ENCODE data around the gene KIAA1210.

The KIAA1210 gene

DNA sequence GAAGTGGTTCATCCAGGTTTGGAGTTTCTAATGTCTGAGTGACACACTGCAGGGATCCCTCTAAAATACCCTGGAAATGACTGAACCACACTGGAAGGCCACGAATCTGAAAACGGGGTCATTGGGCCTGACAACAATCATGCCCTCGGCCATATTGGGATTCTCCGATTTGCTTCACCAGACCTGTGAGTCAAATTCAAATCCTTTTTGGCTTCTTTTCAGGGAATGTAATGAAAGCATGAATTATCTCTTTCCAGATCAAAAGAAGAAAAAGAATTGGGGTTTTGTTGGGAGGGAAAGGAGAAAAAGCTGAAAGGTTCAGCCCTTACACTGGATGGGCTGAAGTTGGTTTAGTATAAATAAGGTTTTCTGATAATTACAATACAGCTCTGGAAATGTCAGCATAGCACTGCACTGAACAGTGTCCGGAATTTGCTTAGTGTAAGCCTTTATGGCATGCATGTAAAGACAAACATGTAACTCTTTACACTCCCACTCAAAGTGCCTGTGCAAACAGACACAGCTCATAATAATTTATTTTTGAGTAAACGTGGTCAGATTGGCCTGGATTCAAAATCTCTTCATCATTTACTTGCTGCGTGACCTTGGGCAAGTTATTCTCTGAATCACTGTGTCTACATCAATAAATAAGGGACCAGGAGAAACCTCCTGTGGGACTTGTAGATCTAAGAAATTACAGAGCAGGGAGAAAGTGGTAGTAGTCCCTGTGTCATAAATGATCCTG lies 33.4 kb downstream of the KIAA1210 start:
- DNase-seq (ENCODE audit: extremely low read depth, insufficient read length) = no peak
- H3K27me3 ChIP-seq (replicated peaks; ENCODE audit: control insufficient read depth, insufficient read depth, low read length) = no peaks in the 10 kb centered on the region
- no peak overlapping the region for H3K4me3 ChIP-seq (replicated peaks; ENCODE audit: low read depth, low read length)
- TF ChIP-seq, protein P1, sequence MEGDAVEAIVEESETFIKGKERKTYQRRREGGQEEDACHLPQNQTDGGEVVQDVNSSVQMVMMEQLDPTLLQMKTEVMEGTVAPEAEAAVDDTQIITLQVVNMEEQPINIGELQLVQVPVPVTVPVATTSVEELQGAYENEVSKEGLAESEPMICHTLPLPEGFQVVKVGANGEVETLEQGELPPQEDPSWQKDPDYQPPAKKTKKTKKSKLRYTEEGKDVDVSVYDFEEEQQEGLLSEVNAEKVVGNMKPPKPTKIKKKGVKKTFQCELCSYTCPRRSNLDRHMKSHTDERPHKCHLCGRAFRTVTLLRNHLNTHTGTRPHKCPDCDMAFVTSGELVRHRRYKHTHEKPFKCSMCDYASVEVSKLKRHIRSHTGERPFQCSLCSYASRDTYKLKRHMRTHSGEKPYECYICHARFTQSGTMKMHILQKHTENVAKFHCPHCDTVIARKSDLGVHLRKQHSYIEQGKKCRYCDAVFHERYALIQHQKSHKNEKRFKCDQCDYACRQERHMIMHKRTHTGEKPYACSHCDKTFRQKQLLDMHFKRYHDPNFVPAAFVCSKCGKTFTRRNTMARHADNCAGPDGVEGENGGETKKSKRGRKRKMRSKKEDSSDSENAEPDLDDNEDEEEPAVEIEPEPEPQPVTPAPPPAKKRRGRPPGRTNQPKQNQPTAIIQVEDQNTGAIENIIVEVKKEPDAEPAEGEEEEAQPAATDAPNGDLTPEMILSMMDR (IDR thresholded peaks at IDR 0.05; ENCODE audit: insufficient read depth, low read length, poor library complexity, severe bottlenecking) = no peak
- H3K36me3 ChIP-seq (ENCODE audit: control insufficient read depth, insufficient read depth, low read length) = no peaks in the 10 kb centered on the region

DNA sequence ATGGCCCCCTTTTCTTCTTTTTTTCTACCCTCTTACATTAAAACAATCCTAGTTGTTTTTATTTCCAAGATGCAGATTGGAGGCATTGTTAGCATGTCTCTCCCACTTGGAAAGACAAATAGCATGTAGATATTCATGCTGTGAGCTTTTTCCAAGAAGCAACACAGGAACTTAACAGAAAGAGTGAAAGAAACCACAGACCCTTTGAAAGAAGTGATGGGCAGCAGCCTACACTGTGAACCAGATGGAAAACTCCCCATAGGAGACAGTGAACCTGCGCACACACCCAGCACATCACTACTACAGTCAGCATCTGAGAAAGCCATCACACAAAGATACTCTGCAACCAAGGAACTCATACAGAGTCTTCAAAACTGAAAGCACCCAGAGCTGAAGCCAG lies 37.0 kb downstream of the KIAA1210 start:
- Histone ChIP-seq H3K27me3 (replicated peaks; ENCODE audit: control insufficient read depth, insufficient read depth, low read length) (no peaks in the 10 kb centered on the region), H3K4me3 (replicated peaks; ENCODE audit: low read depth, low read length) (no peak overlapping the region), H3K36me3 (ENCODE audit: control insufficient read depth, insufficient read depth, low read length) (no peaks in the 10 kb centered on the region)
- DNase-seq (ENCODE audit: extremely low read depth, insufficient read length) = no peak
- TF ChIP-seq, protein P1 (IDR thresholded peaks at IDR 0.05; ENCODE audit: insufficient read depth, low read length, poor library complexity, severe bottlenecking) = no peak

DNA sequence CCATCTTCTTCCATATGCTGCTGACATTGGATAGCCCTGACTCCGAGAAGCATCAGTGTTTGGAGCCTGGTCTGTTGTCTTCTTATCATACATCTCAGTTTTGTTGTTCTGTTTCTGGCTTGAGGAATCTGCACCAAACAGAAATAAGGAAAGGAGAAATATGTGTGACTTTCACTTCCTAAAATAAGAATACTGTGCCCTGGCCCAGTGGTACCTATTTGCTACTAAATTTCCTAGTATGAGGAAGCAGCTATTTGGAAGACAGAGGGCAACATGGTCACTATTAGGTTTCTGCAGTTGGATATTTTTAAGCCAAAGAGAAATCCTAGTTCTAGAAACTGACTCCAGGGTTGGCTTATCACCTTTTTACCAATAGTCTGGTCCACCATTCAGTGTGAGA lies 38.0 kb downstream of the KIAA1210 start:
- TF ChIP-seq, protein P1 (IDR thresholded peaks at IDR 0.05; ENCODE audit: insufficient read depth, low read length, poor library complexity, severe bottlenecking) = no peak
- DNase-seq (ENCODE audit: extremely low read depth, insufficient read length) = no peak
- Histone ChIP-seq H3K36me3 (ENCODE audit: control insufficient read depth, insufficient read depth, low read length) (no peaks in the 10 kb centered on the region), H3K4me3 (replicated peaks; ENCODE audit: low read depth, low read length) (no peak overlapping the region), H3K27me3 (replicated peaks; ENCODE audit: control insufficient read depth, insufficient read depth, low read length) (no peaks in the 10 kb centered on the region)

DNA sequence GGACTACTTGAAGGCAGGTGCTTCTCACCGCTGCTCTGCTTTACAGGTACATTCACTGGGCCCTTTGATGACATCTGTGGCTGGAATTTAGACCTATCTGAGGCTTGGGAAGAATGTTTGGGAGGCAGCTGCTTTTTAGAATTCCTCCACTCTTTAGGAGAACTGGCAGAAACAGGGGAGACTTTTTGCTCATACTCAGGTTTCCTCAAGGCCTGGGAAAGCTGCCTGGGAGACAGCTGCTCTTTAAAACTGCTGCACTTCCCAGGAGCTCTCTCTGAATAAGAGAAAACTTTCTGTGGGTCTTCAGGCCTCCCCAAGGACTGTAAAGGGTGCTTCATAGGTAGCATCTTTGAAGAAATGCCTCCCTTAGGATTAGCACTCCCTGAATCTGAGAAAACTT lies 40.5 kb downstream of the KIAA1210 start:
- no peak overlapping the region for H3K4me3 ChIP-seq (replicated peaks; ENCODE audit: low read depth, low read length)
- DNase-seq (ENCODE audit: extremely low read depth, insufficient read length) = no peak
- TF ChIP-seq, protein P1 (IDR thresholded peaks at IDR 0.05; ENCODE audit: insufficient read depth, low read length, poor library complexity, severe bottlenecking) = no peak
- H3K36me3 ChIP-seq (ENCODE audit: control insufficient read depth, insufficient read depth, low read length) = no peaks in the 10 kb centered on the region
- no peaks in the 10 kb centered on the region for H3K27me3 ChIP-seq (replicated peaks; ENCODE audit: control insufficient read depth, insufficient read depth, low read length)

DNA sequence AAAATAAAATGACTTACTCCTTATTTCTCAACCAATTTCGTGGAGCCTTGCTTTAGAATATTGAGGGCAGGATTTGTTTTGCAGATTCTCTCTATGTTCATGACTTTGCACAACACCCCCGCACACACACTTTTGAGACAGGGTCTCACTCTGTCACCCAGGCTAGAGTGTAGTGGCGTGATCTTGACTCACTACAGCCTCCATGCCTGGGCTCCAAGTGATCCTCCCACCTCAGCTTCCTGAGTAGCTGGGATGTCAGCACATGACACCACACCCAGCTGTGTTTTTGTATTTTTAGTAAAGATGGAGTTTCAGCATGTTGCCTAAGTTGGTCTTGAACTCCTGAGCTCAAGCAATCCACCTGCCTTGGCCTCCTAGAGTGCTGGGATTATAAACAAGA lies 42.8 kb downstream of the KIAA1210 start:
- H3K4me3 ChIP-seq (replicated peaks; ENCODE audit: low read depth, low read length) = no peak overlapping the region
- H3K36me3 ChIP-seq (ENCODE audit: control insufficient read depth, insufficient read depth, low read length) = no peaks in the 10 kb centered on the region
- no peak for DNase-seq (ENCODE audit: extremely low read depth, insufficient read length)
- TF ChIP-seq, protein P1 (IDR thresholded peaks at IDR 0.05; ENCODE audit: insufficient read depth, low read length, poor library complexity, severe bottlenecking) = no peak
- H3K27me3 ChIP-seq (replicated peaks; ENCODE audit: control insufficient read depth, insufficient read depth, low read length) = no peaks in the 10 kb centered on the region

DNA sequence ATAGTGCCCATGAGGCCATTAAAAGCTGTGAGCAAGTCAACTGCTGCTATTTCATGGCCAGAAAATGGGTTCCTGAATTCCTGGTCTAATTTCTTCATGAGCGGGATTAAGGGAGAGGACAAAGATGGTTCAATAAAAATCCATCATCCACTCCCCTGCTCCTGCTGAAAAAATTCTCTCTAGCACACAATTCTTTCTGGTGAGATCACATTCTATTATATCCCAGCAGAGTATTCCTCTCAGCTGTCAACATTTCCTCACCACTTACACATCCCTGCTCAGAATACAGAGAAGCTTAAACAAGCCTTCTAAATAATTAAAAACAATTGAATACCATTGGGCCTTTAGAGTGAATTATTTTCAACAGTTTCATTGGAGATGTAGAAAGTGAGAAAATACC lies 45.3 kb downstream of the KIAA1210 start:
- Histone ChIP-seq H3K4me3 (replicated peaks; ENCODE audit: low read depth, low read length) (no peak overlapping the region), H3K36me3 (ENCODE audit: control insufficient read depth, insufficient read depth, low read length) (no peaks in the 10 kb centered on the region), H3K27me3 (replicated peaks; ENCODE audit: control insufficient read depth, insufficient read depth, low read length) (no peaks in the 10 kb centered on the region)
- TF ChIP-seq, protein P1 (IDR thresholded peaks at IDR 0.05; ENCODE audit: insufficient read depth, low read length, poor library complexity, severe bottlenecking) = no peak
- no peak for DNase-seq (ENCODE audit: extremely low read depth, insufficient read length)
